Superior temporal gyrus (tissue), 1 donor: Measurements from ENCODE around the gene FANCE.

Source experiments
- DNase-seq: peaks from one replicate; pipeline ENCODE4 v3.0.0-alpha.2; 2016; ENCODE audit errors: extremely low spot score

Gene FANCE

GRCh38 chr6:35452183-35453090, at the start of gene FANCE:
FANCE (plus strand) TSS chr6:35452338; CDS start chr6:35452546, 208 bp downstream.
- DNase-seq, result peak; percentile 88

- no peak for DNase-seq
These were observed 49.3 kb upstream of the FANCE start for GRCh38 chr6:35402856-35403191.

GRCh38 chr6:35403544-35404442, 48.3 kb upstream of the FANCE start:
- no peak for DNase-seq

- no peak for DNase-seq
These were observed 45.2 kb upstream of the FANCE start for GRCh38 chr6:35406711-35407485.

- DNase-seq, result no peak
These were observed 42.9 kb upstream of the FANCE start for GRCh38 chr6:35409245-35409644.

GRCh38 chr6:35410131-35410530, 42.0 kb upstream of the FANCE start:
- no peak for DNase-seq

GRCh38 chr6:35411066-35411465, 41.1 kb upstream of the FANCE start:
- DNase-seq, result no peak

GRCh38 chr6:35412102-35412501, 40.0 kb upstream of the FANCE start:
- no peak for DNase-seq

- DNase-seq, result peak; percentile 72
These were observed 38.2 kb upstream of the FANCE start for GRCh38 chr6:35413911-35414310.

- DNase-seq, result peak; percentile 96
These were observed 36.9 kb upstream of the FANCE start for GRCh38 chr6:35415065-35415891.

GRCh38 chr6:35417979-35418661, 34.0 kb upstream of the FANCE start:
- DNase-seq, result peak; percentile 66

- DNase-seq, result no peak
These were observed 32.7 kb upstream of the FANCE start for GRCh38 chr6:35419417-35419816.

- no peak for DNase-seq
These were observed 32.2 kb upstream of the FANCE start for GRCh38 chr6:35419961-35420360.

- DNase-seq, result no peak
These were observed 26.9 kb upstream of the FANCE start for GRCh38 chr6:35425284-35425683.

GRCh38 chr6:35426074-35426473, 26.1 kb upstream of the FANCE start:
- DNase-seq, result no peak

GRCh38 chr6:35427435-35427834, 24.7 kb upstream of the FANCE start:
- no peak for DNase-seq

- DNase-seq, result no peak
These were observed 24.3 kb upstream of the FANCE start for GRCh38 chr6:35427851-35428321.

GRCh38 chr6:35428421-35429149, 23.6 kb upstream of the FANCE start:
- no peak for DNase-seq

- DNase-seq, result no peak
These were observed 22.7 kb upstream of the FANCE start for GRCh38 chr6:35429463-35429862.

GRCh38 chr6:35432291-35432690, 19.8 kb upstream of the FANCE start:
- DNase-seq, result no peak
